GM12878 (cell line): ENCODE results near the gene TRIM72. TPM values are rescaled to one million over a fixed set of nuclear protein-coding genes. Genes with fewer than 3 reads are reported as not detected.

ENCODE experiments used
- ATAC-seq: fragments of 200-7000 bp; cut with Tn5 transposase; 3 replicates; pipeline ENCODE4 v1.9.1; 2020; ENCODE audit warnings: mild to moderate bottlenecking, moderate library complexity
- BruUV-seq: library from RNA; stranded (reverse); fragments of 400-500 nt; replicated peaks from 2 replicates; lab custom pipeline; 2021; lab: Mats Ljungman, UMichigan
- CTCF ChIA-PET: fragments of 300-600 bp; sonication (Branson Sonifier 250); formaldehyde crosslinking; extraction: SDS; loops from one replicate; lab custom pipeline; 2021; ENCODE audit warnings: inconsistent platforms; lab: Yijun Ruan, JAX
- POLR2A ChIA-PET: fragments of 350-600 bp; formaldehyde crosslinking; extraction: SDS; loops from one replicate; lab custom pipeline; 2021; ENCODE audit warnings: inconsistent platforms; lab: Charles Lee
- RAD21 ChIA-PET: fragments of 300-600 bp; sonication (Branson Sonifier 250); formaldehyde crosslinking; loops from one replicate; lab custom pipeline; 2023; ENCODE audit warnings: antibody characterized with exemption; ENCODE audit not compliant: unreplicated experiment; lab: Charles Lee
- SMC1A ChIA-PET: fragments of 300-600 bp; sonication (Branson Sonifier 250); formaldehyde crosslinking; loops from one replicate; lab custom pipeline; 2023; ENCODE audit not compliant: unreplicated experiment, uncharacterized antibody; lab: Charles Lee
- DNase-seq: peaks from one replicate; pipeline ENCODE4 v3.0.0-alpha.2; 2011; ENCODE audit warnings: low read depth, low spot score
- FAIRE-seq: peaks from 3 replicates; lab custom pipeline; 2011; peaks lifted over from hg19 to GRCh38; lab: Jason Lieb, UNC
- H2AFZ ChIP-seq: 2 replicates; pipeline ENCODE4 v1.6.0; 2011; ENCODE audit warnings: low read depth, low read length, control low read depth; ENCODE audit not compliant: control insufficient read depth
- H3K27ac ChIP-seq: 2 replicates; pipeline ENCODE4 v1.5.1; 2011; ENCODE audit warnings: control low read depth; ENCODE audit not compliant: control insufficient read depth, insufficient read depth
- H3K27me3 ChIP-seq, 2 experiments: replicated peaks in 1 of 2; 2 replicates each; pipeline versions ENCODE4 v1.6.0 to v1.6.1; 2011; ENCODE audit warnings: low read length in 1 of 2; ENCODE audit not compliant: control insufficient read depth in 2 of 2, insufficient read depth in 2 of 2
- H3K36me3 ChIP-seq, 2 experiments: 2 replicates each; pipeline ENCODE4 v1.5.1; 2011; ENCODE audit warnings: low read length in 1 of 2; ENCODE audit not compliant: control insufficient read depth in 2 of 2, insufficient read depth in 2 of 2
- H3K4me1 ChIP-seq: 2 replicates; pipeline ENCODE4 v1.6.1; 2011; ENCODE audit warnings: mild to moderate bottlenecking, low read length, moderate library complexity, mixed read lengths; ENCODE audit not compliant: control insufficient read depth, insufficient read depth
- H3K4me2 ChIP-seq: 2 replicates; pipeline ENCODE4 v1.6.0; 2011; ENCODE audit warnings: control low read depth; ENCODE audit not compliant: control insufficient read depth, insufficient read depth
- H3K4me3 ChIP-seq: fragments of 200-600 bp; sonication (generic); 2 replicates; pipeline ENCODE4 v1.5.1; 2016
- H3K79me2 ChIP-seq: 2 replicates; pipeline ENCODE4 v1.6.0; 2011; ENCODE audit warnings: low read length; ENCODE audit not compliant: control insufficient read depth, insufficient read depth
- H3K9ac ChIP-seq: 2 replicates; pipeline ENCODE4 v1.8.0; 2011; ENCODE audit warnings: low read length, control low read depth, mixed read lengths; ENCODE audit not compliant: control insufficient read depth, insufficient read depth
- H3K9me3 ChIP-seq: replicated peaks from 3 replicates; pipeline ENCODE4 v1.5.1; 2011; ENCODE audit warnings: mild to moderate bottlenecking, low read length; ENCODE audit not compliant: control insufficient read depth, insufficient read depth
- H4K20me1 ChIP-seq: 2 replicates; pipeline ENCODE4 v1.6.0; 2011; ENCODE audit not compliant: control insufficient read depth, insufficient read depth
- ATF2 ChIP-seq: IDR thresholded peaks from 2 replicates; pipeline ENCODE4 v1.6.1; 2012; ENCODE audit warnings: low read length, inconsistent platforms
- CHD1 ChIP-seq: IDR thresholded peaks from 2 replicates; pipeline ENCODE4 v1.6.1; 2012; ENCODE audit warnings: low read depth, low read length, improper control_type of control experiment
- CHD2 ChIP-seq: IDR thresholded peaks from 2 replicates; pipeline ENCODE4 v1.6.1; 2011; ENCODE audit warnings: low read depth, low read length, improper control_type of control experiment, borderline replicate concordance
- CREM ChIP-seq: IDR thresholded peaks from 2 replicates; pipeline ENCODE4 v1.6.1; 2014; ENCODE audit warnings: antibody characterized with exemption, low read depth
- DPF2 ChIP-seq: fragments of 450-650 bp; IDR thresholded peaks from 2 replicates; pipeline ENCODE4 v1.6.1; 2017; ENCODE audit warnings: mild to moderate bottlenecking
- E2F4 ChIP-seq: IDR thresholded peaks from 2 replicates; pipeline ENCODE4 v1.6.1; 2012; ENCODE audit warnings: low read depth, low read length, improper control_type of control experiment
- IRF5 ChIP-seq: fragments of 450-650 bp; IDR thresholded peaks from 2 replicates; pipeline ENCODE4 v1.6.1; 2017; ENCODE audit warnings: borderline replicate concordance
- NR2C1 ChIP-seq: fragments of 450-650 bp; IDR thresholded peaks from 2 replicates; pipeline ENCODE4 v1.6.1; 2017; ENCODE audit warnings: antibody characterized with exemption, mild to moderate bottlenecking, moderate library complexity
- SMAD1 ChIP-seq: fragments of 450-650 bp; IDR thresholded peaks from 2 replicates; pipeline ENCODE4 v1.6.1; 2018; ENCODE audit warnings: mild to moderate bottlenecking, low read depth; ENCODE audit not compliant: partially characterized antibody
- SMARCA5 ChIP-seq: fragments of 450-650 bp; IDR thresholded peaks from 2 replicates; pipeline ENCODE4 v1.6.1; 2017; ENCODE audit warnings: mild to moderate bottlenecking
- SRF ChIP-seq, 2 experiments: IDR thresholded peaks; 2 replicates each; pipeline ENCODE4 v1.6.1; 2011; ENCODE audit warnings: low read depth in 2 of 2, low read length in 2 of 2, mild to moderate bottlenecking in 1 of 2, moderate library complexity in 1 of 2
- WGBS: methylation state at CpG from one replicate; pipeline ENCODE4 v1.1.6; 2016; ENCODE audit warnings: low lambda C conversion rate; ENCODE audit not compliant: insufficient replicate concordance, insufficient coverage; ENCODE audit errors: missing lambda C conversion rate; 5-methylcytosine and 5-hydroxymethylcytosine counted together
- in situ Hi-C: fragments of 300-500 bp; cut with MboI; formaldehyde crosslinking; loops from 9 replicates; pipeline ENCODE4 v1.14.3; 2018; ENCODE audit warnings: mixed read lengths
- intact Hi-C: fragments of 100-400 bp; cut with micrococcal nuclease; formaldehyde crosslinking; loops from one replicate; pipeline ENCODE4 v1.14.2; 2022; ENCODE audit not compliant: unreplicated experiment
- polyA plus RNA-seq, 11 experiments: library from polyadenylated mRNA; depleted of rRNA in 4 of 11; unstranded in 6 of 11; stranded (reverse) in 5 of 11; fragments of >200 nt; fragmentation: Nextera tagmentation in 4 of 11; fragmentation: Illumina TruSeq in 1 of 11; extraction: Ambion mirVana in 4 of 11; extraction: Trizol in 1 of 11; gene quantifications; 1 replicate in 1 of 11; 2 replicates in 10 of 11; pipeline versions ENCODE4 v1.2.1 to v1.2.3, GENCODE V29; 2011 to 2016; ENCODE audit warnings: inconsistent platforms in 2 of 11, missing spikeins in 2 of 11, low read depth in 1 of 11
- total RNA-seq, 4 experiments: library from RNA; depleted of rRNA in 3 of 4; stranded (reverse); fragments of >200 nt in 3 of 4; fragmentation: Illumina TruSeq in 1 of 4; extraction: Trizol in 1 of 4; gene quantifications; 2 replicates each; pipeline versions ENCODE4 v1.2.1 to v1.2.3, GENCODE V29; 2013 to 2021
- TF ChIP-seq, protein P1 (sequence below): fragments of 150-350 bp; IDR thresholded peaks from 2 replicates; pipeline ENCODE4 v1.6.1; 2016; ENCODE audit warnings: low read depth, low read length
- TF ChIP-seq, protein P2 (sequence below): fragments of 450-650 bp; IDR thresholded peaks from 2 replicates; pipeline ENCODE4 v1.6.1; 2016; ENCODE audit warnings: mild to moderate bottlenecking

TRIM72 gene
- total and polyA plus RNA-seq, 10 of the 15 experiments (the other 5 are each of a cell fraction or from before 2014, with no cell fraction given): 0.03 to 1.2 (median 0.23) TPM; not detected in 1

- no peaks in the 10 kb centered on the region for H3K36me3 ChIP-seq
- FAIRE-seq: no peak
- BruUV-seq: no TSS peak
- H3K27me3 ChIP-seq: no peaks in the 10 kb centered on the region
- no peaks in the 10 kb centered on the region for H3K79me2 ChIP-seq
- H3K4me1 ChIP-seq: peaks cover 32% of the 10 kb centered on the region
- H4K20me1 ChIP-seq: no peaks in the 10 kb centered on the region
- H3K4me2 ChIP-seq: no peak overlapping the region
- in situ Hi-C loops: loop anchor here (10.0 kb wide), 1 partner anchor 607 kb away; the partner anchor contains the start of gene ZNF267
- ChIA-PET RAD21 (interaction anchor here (1.4 kb wide), 1 partner anchor 9 kb away, joined by 3 read pairs; no protein-coding TSS in a partner anchor), POLR2A (interaction anchor here (0.8 to 1.5 kb wide), 3 partner anchors 19 to 77 kb away, joined by 3 to 4 read pairs (median 4); no protein-coding TSS in a partner anchor), CTCF (interaction anchor here (0.8 to 2.8 kb wide), 3 partner anchors 18 to 116 kb away, joined by 3 to 11 read pairs (median 3); partner anchors contain the start of gene PYCARD), SMC1A (interaction anchor here (0.9 to 4.6 kb wide), 8 partner anchors 8 to 58 kb away, joined by 3 to 17 read pairs (median 4); no protein-coding TSS in a partner anchor)
- H3K9me3 ChIP-seq: no peaks in the 10 kb centered on the region
- intact Hi-C loops: loop anchor here (5.0 kb wide), 1 partner anchor 85 kb away; no protein-coding TSS in a partner anchor
- no peak for DNase-seq
- 65% methylated on average over 8 of the region's 8 CpGs for WGBS
- no peak overlapping the region for H3K4me3 ChIP-seq
- H2AFZ ChIP-seq: no peak overlapping the region
- no peak overlapping the region for H3K27ac ChIP-seq
- no peak overlapping the region for H3K9ac ChIP-seq
- ATAC-seq: no peak
- TF ChIP-seq CHD1 (no peak), DPF2 (no peak), CHD2 (no peak), E2F4 (no peak), CREM (no peak), IRF5 (no peak), SRF (IDR thresholded peaks at IDR 0.05; ENCODE audit: low read depth in 2 of 2, low read length in 2 of 2) (no peak), ATF2 (no peak), SMARCA5 (no peak), SMAD1 (no peak), NR2C1 (no peak)
- TF ChIP-seq, protein P1, sequence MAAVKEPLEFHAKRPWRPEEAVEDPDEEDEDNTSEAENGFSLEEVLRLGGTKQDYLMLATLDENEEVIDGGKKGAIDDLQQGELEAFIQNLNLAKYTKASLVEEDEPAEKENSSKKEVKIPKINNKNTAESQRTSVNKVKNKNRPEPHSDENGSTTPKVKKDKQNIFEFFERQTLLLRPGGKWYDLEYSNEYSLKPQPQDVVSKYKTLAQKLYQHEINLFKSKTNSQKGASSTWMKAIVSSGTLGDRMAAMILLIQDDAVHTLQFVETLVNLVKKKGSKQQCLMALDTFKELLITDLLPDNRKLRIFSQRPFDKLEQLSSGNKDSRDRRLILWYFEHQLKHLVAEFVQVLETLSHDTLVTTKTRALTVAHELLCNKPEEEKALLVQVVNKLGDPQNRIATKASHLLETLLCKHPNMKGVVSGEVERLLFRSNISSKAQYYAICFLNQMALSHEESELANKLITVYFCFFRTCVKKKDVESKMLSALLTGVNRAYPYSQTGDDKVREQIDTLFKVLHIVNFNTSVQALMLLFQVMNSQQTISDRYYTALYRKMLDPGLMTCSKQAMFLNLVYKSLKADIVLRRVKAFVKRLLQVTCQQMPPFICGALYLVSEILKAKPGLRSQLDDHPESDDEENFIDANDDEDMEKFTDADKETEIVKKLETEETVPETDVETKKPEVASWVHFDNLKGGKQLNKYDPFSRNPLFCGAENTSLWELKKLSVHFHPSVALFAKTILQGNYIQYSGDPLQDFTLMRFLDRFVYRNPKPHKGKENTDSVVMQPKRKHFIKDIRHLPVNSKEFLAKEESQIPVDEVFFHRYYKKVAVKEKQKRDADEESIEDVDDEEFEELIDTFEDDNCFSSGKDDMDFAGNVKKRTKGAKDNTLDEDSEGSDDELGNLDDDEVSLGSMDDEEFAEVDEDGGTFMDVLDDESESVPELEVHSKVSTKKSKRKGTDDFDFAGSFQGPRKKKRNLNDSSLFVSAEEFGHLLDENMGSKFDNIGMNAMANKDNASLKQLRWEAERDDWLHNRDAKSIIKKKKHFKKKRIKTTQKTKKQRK: no peak
- TF ChIP-seq, protein P2, sequence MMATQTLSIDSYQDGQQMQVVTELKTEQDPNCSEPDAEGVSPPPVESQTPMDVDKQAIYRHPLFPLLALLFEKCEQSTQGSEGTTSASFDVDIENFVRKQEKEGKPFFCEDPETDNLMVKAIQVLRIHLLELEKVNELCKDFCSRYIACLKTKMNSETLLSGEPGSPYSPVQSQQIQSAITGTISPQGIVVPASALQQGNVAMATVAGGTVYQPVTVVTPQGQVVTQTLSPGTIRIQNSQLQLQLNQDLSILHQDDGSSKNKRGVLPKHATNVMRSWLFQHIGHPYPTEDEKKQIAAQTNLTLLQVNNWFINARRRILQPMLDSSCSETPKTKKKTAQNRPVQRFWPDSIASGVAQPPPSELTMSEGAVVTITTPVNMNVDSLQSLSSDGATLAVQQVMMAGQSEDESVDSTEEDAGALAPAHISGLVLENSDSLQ: no peak
These were observed 53.6 kb downstream of the TRIM72 start for GRCh38 chr16:31267332-31268032.
